Testis (tissue), 2 donors: ENCODE results near the gene PHGDH.

Experiments
- CTCF ChIP-seq, 3 experiments: fragments of 450-650 bp in 2 of 3; fragments of 200-600 bp in 1 of 3; sonication (generic) in 1 of 3; IDR thresholded peaks; one replicate each; pipeline ENCODE4 v1.5.1; 2016 to 2019; ENCODE audit warnings: antibody characterized with exemption in 3 of 3, mild to moderate bottlenecking in 2 of 3, moderate library complexity in 1 of 3
- POLR2A ChIP-seq: fragments of 450-650 bp; IDR thresholded peaks from one replicate; pipeline ENCODE4 v1.6.1; 2017; ENCODE audit warnings: antibody characterized with exemption, mild to moderate bottlenecking, moderate library complexity

DNA sequence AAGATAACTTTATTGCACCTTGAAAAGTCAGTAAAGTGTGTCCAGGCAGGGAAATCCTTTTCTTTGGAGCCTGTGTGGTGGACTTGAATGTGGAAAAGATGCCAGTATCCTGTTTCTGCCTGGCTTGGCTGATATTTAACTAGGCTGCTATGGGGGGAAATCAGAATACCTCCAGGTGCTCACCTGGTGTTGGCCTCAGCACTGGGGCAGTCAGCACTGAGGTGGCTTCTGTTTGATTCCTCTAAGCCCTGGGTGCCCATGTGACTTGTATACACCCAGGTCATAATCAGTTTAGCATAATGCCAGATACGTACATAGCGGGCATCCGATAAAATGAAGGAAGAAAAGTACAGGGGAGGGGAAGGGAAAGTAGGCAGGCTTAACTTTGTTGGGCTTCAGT, 7.2 kb downstream of the PHGDH start:
- TF ChIP-seq CTCF (IDR thresholded peaks at IDR 0.05) = no peak
- no peak for TF ChIP-seq POLR2A
